H1 (cell line): ENCODE data around the gene GATAD2B. TPM values are rescaled to one million over a fixed set of nuclear protein-coding genes. Genes with fewer than 3 reads are reported as not detected.

Experiments
- CTCF ChIA-PET: fragments of 300-600 bp; sonication (Branson Sonifier 250); formaldehyde crosslinking; loops from one replicate; lab custom pipeline; 2021; ENCODE audit not compliant: partially characterized antibody; lab: Charles Lee
- POLR2A ChIA-PET: fragments of 300-600 bp; sonication (Branson Sonifier 250); formaldehyde crosslinking; loops from one replicate; lab custom pipeline; 2021; ENCODE audit warnings: inconsistent platforms; ENCODE audit not compliant: partially characterized antibody; lab: Charles Lee
- DNase-seq, 2 experiments: peaks; one replicate each; pipeline versions ENCODE4 v3.0.0 to v3.0.0-alpha.2; 2010 to 2022; ENCODE audit warnings: low spot score in 2 of 2, low read depth in 1 of 2, mixed read lengths in 1 of 2
- FAIRE-seq: peaks from 2 replicates; lab custom pipeline; 2011; peaks lifted over from hg19 to GRCh38; lab: Jason Lieb, UNC
- H2AFZ ChIP-seq: 2 replicates; pipeline ENCODE4 v1.8.1; 2012; ENCODE audit warnings: low read length, inconsistent platforms
- H2AK5ac ChIP-seq: 2 replicates; pipeline ENCODE4 v1.6.1; 2013; ENCODE audit warnings: low read depth, low read length
- H2BK120ac ChIP-seq: replicated peaks from 2 replicates; pipeline ENCODE3; 2013; ENCODE audit warnings: low read depth, low read length, inconsistent platforms
- H2BK12ac ChIP-seq: 2 replicates; pipeline ENCODE4 v1.6.1; 2013; ENCODE audit warnings: low read depth, low read length
- H2BK15ac ChIP-seq: 2 replicates; pipeline ENCODE4 v1.6.1; 2013; ENCODE audit warnings: low read length
- H2BK20ac ChIP-seq: 2 replicates; pipeline ENCODE4 v1.6.1; 2013; ENCODE audit warnings: low read length
- H2BK5ac ChIP-seq: 2 replicates; pipeline ENCODE4 v1.6.1; 2013; ENCODE audit warnings: low read depth, low read length
- H3K14ac ChIP-seq: 2 replicates; pipeline ENCODE4 v1.6.1; 2013; ENCODE audit warnings: inconsistent platforms; ENCODE audit not compliant: insufficient read length
- H3K18ac ChIP-seq: 2 replicates; pipeline ENCODE4 v1.6.1; 2013; ENCODE audit warnings: low read length; ENCODE audit errors: extremely low read depth
- H3K23ac ChIP-seq: 2 replicates; pipeline ENCODE4 v1.6.1; 2013; ENCODE audit warnings: inconsistent platforms; ENCODE audit not compliant: insufficient read length
- H3K23me2 ChIP-seq: 2 replicates; pipeline ENCODE4 v1.6.1; 2013; ENCODE audit warnings: low read depth, low read length
- H3K27ac ChIP-seq: 2 replicates; pipeline ENCODE4 v1.6.1; 2011; ENCODE audit warnings: low read depth, low read length, inconsistent platforms
- H3K27me3 ChIP-seq, 4 experiments: replicated peaks in 1 of 4; 1 replicate in 1 of 4; 2 replicates in 3 of 4; pipeline versions ENCODE4 v1.6.1 to v1.8.1; 2011 to 2013; ENCODE audit warnings: low read length in 3 of 4, mild to moderate bottlenecking in 3 of 4, inconsistent platforms in 2 of 4, mixed read lengths in 2 of 4, moderate library complexity in 1 of 4; ENCODE audit not compliant: control insufficient read depth in 3 of 4, insufficient read depth in 3 of 4; ENCODE audit errors: extremely low read depth in 1 of 4
- H3K36me3 ChIP-seq, 4 experiments: 2 replicates each; pipeline versions ENCODE4 v1.6.1 to v1.8.1; 2011 to 2013; ENCODE audit warnings: mild to moderate bottlenecking in 4 of 4, low read length in 3 of 4, moderate library complexity in 2 of 4, control low read depth in 1 of 4, inconsistent platforms in 1 of 4; ENCODE audit not compliant: insufficient read depth in 4 of 4, control insufficient read depth in 2 of 4
- H3K4ac ChIP-seq: replicated peaks from 2 replicates; pipeline ENCODE3; 2013; ENCODE audit warnings: low read length, low read depth, mixed read lengths, inconsistent platforms; ENCODE audit not compliant: insufficient read length
- H3K4me1 ChIP-seq, 4 experiments: replicated peaks in 1 of 4; 1 replicate in 1 of 4; 2 replicates in 3 of 4; pipeline versions ENCODE4 v1.6.1 to v1.8.1; 2011 to 2013; ENCODE audit warnings: low read length in 3 of 4, inconsistent platforms in 2 of 4, mixed read lengths in 1 of 4; ENCODE audit not compliant: insufficient read depth in 4 of 4, control insufficient read depth in 3 of 4
- H3K4me2 ChIP-seq, 2 experiments: 2 replicates each; pipeline versions ENCODE4 v1.6.1 to v1.8.1; 2011 to 2013; ENCODE audit warnings: low read depth in 2 of 2, low read length in 2 of 2, control low read depth in 1 of 2, inconsistent platforms in 1 of 2, mild to moderate bottlenecking in 1 of 2; ENCODE audit not compliant: insufficient read depth in 1 of 2
- H3K4me3 ChIP-seq, 4 experiments: fragments of 200-600, 300-600 bp in 1 of 4; sonication (generic), shearing (Covaris generic), sonication (Bioruptor Twin) in 1 of 4; 2 replicates each; pipeline versions ENCODE4 v1.5.1 to v1.8.1; 2011 to 2016; ENCODE audit warnings: low read length in 4 of 4, low read depth in 3 of 4, control low read depth in 2 of 4, inconsistent platforms in 2 of 4, mild to moderate bottlenecking in 2 of 4, mixed read lengths in 1 of 4, moderate library complexity in 1 of 4; ENCODE audit not compliant: insufficient read depth in 2 of 4; ENCODE audit errors: extremely low read depth in 1 of 4
- H3K56ac ChIP-seq: replicated peaks from 2 replicates; pipeline ENCODE3; 2013; ENCODE audit warnings: low read depth, mild to moderate bottlenecking, mixed read lengths, low read length, inconsistent platforms; ENCODE audit not compliant: insufficient read length
- H3K79me1 ChIP-seq: 2 replicates; pipeline ENCODE4 v1.6.1; 2013; ENCODE audit warnings: low read depth, low read length, control low read depth
- H3K79me2 ChIP-seq, 2 experiments: 2 replicates each; pipeline versions ENCODE4 v1.6.1 to v1.8.1; 2012 to 2013; ENCODE audit warnings: low read length in 2 of 2, mild to moderate bottlenecking in 2 of 2, inconsistent platforms in 1 of 2; ENCODE audit not compliant: insufficient read depth in 2 of 2, control insufficient read depth in 1 of 2
- H3K9ac ChIP-seq, 4 experiments: replicated peaks in 1 of 4; 1 replicate in 1 of 4; 2 replicates in 3 of 4; pipeline versions ENCODE4 v1.6.1 to v1.8.1; 2011 to 2013; ENCODE audit warnings: low read depth in 3 of 4, low read length in 3 of 4, control low read depth in 2 of 4, mild to moderate bottlenecking in 2 of 4, moderate library complexity in 2 of 4, inconsistent platforms in 1 of 4; ENCODE audit errors: extremely low read depth in 1 of 4
- H3K9me3 ChIP-seq, 2 experiments: 2 replicates each; pipeline versions ENCODE4 v1.6.1 to v1.8.1; 2012 to 2013; ENCODE audit warnings: mild to moderate bottlenecking in 2 of 2, moderate library complexity in 2 of 2, control low read depth in 1 of 2, inconsistent platforms in 1 of 2, low read depth in 1 of 2, low read length in 1 of 2, mixed read lengths in 1 of 2; ENCODE audit not compliant: insufficient read depth in 2 of 2
- H4K20me1 ChIP-seq, 2 experiments: replicated peaks in 1 of 2; 2 replicates each; pipeline versions ENCODE3 to v1.8.1; 2011 to 2013; ENCODE audit warnings: inconsistent platforms in 2 of 2, low read length in 2 of 2, mild to moderate bottlenecking in 1 of 2; ENCODE audit not compliant: insufficient read depth in 2 of 2, control insufficient read depth in 1 of 2
- H4K5ac ChIP-seq: 2 replicates; pipeline ENCODE4 v1.6.1; 2013; ENCODE audit warnings: low read length, low read depth, mixed read lengths, inconsistent platforms; ENCODE audit not compliant: insufficient read length
- H4K8ac ChIP-seq: 2 replicates; pipeline ENCODE4 v1.8.0; 2013; ENCODE audit warnings: mild to moderate bottlenecking, moderate library complexity, low read length, inconsistent platforms; ENCODE audit not compliant: insufficient read depth; ENCODE audit errors: extremely low read depth
- H4K91ac ChIP-seq: replicated peaks from 2 replicates; pipeline ENCODE3; 2013; ENCODE audit warnings: low read length, mixed read lengths, inconsistent platforms; ENCODE audit not compliant: insufficient read length
- CREB1 ChIP-seq: IDR thresholded peaks from 2 replicates; pipeline ENCODE4 v1.6.1; 2012; ENCODE audit warnings: inconsistent platforms
- KDM1A ChIP-seq: fragments of 200-600, 300-600 bp; sonication (generic); IDR thresholded peaks from 2 replicates; pipeline ENCODE4 v1.7.1; 2016; ENCODE audit warnings: mild to moderate bottlenecking, low read length, borderline replicate concordance
- KDM5A ChIP-seq: fragments of 200-600 bp; IDR thresholded peaks from 2 replicates; pipeline ENCODE4 v1.7.1; 2012; ENCODE audit warnings: mild to moderate bottlenecking, low read length, inconsistent platforms, mixed read lengths
- NANOG ChIP-seq: IDR thresholded peaks from 2 replicates; pipeline ENCODE4 v1.6.1; 2011; ENCODE audit warnings: low read length, low read depth, mild to moderate bottlenecking, inconsistent platforms; ENCODE audit not compliant: insufficient read depth, poor library complexity, severe bottlenecking
- SIRT6 ChIP-seq: IDR thresholded peaks from one replicate; pipeline ENCODE4 v1.7.1; 2012; ENCODE audit warnings: low read length, inconsistent platforms
- WGBS, 2 experiments: shearing (Covaris generic) in 1 of 2; methylation state at CpG; one replicate each; pipeline versions ENCODE4 v1.1.6 to v1.1.7; 2013 to 2015; ENCODE audit warnings: low lambda C conversion rate in 2 of 2, mixed read lengths in 2 of 2, inconsistent platforms in 1 of 2, low coverage in 1 of 2, missing lambda C conversion rate in 1 of 2; ENCODE audit not compliant: insufficient replicate concordance in 2 of 2, insufficient coverage in 1 of 2, insufficient read length in 1 of 2; ENCODE audit errors: extremely low coverage in 1 of 2, missing lambda C conversion rate in 1 of 2; 5-methylcytosine and 5-hydroxymethylcytosine counted together
- polyA plus RNA-seq, 7 experiments: library from polyadenylated mRNA; depleted of rRNA in 3 of 7; stranded (reverse) in 5 of 7; unstranded in 2 of 7; fragments of >200 nt in 5 of 7; fragments of 200-250 nt in 2 of 7; gene quantifications; 1 replicate in 5 of 7; 2 replicates in 1 of 7; 4 replicates in 1 of 7; pipeline versions ENCODE4 v1.2.1 to v1.2.3, GENCODE V29; 2011 to 2013; ENCODE audit warnings: missing spikeins in 2 of 7, mixed read lengths in 2 of 7
- total RNA-seq: library from RNA; stranded (reverse); fragmentation: NEBNext Ultra II Directional; extraction: Animal tissue kit (Norgen Biotek cat#: 25700); gene quantifications from 2 replicates; pipeline ENCODE4 v1.2.1, GENCODE V29; 2021

The GATAD2B gene
- total and polyA plus RNA-seq, 2 of the 8 experiments (the other 6 are each of a cell fraction or from before 2014, with no cell fraction given) = 8.4 to 39.1 TPM

- no peak for TF ChIP-seq NANOG
- TF ChIP-seq KDM5A = no peak
- no peak for TF ChIP-seq CREB1
- no peak for TF ChIP-seq SIRT6
- no peak for TF ChIP-seq KDM1A
- TF ChIP-seq, all 59 proteins: peak for 0
- H4K20me1 ChIP-seq = peaks cover 3% of the 10 kb centered on the region in 2 experiments
- no peak overlapping the region for H2AK5ac ChIP-seq
- no peak overlapping the region for H3K56ac ChIP-seq
- no peaks in the 10 kb centered on the region for H3K27me3 ChIP-seq
- H3K23me2 ChIP-seq = peaks cover 6% of the 10 kb centered on the region; the same call in 1 of the 2 replicates
- H2BK15ac ChIP-seq = no peak overlapping the region
- H2BK5ac ChIP-seq = no peak overlapping the region
- no peak overlapping the region for H3K4ac ChIP-seq
- no peak overlapping the region for H3K4me2 ChIP-seq
- H4K8ac ChIP-seq = no peak overlapping the region
- ChIA-PET CTCF (interaction anchor here (0.7 to 4.2 kb wide), 8 partner anchors 8 to 146 kb away, joined by 3 to 31 read pairs (median 5); partner anchors contain the start of gene CRTC2), POLR2A (interaction anchor here (0.7 to 11.4 kb wide), 16 partner anchors 9 to 120 kb away, joined by 3 to 75 read pairs (median 22); partner anchors contain the start of genes CREB3L4, CRTC2, GATAD2B and JTB)
- peaks cover 5 to 21% (median 17%) of the 10 kb centered on the region in 4 experiments; a peak in 5 of 8 replicates for H3K36me3 ChIP-seq
- no peak overlapping the region for H2BK120ac ChIP-seq
- no peak overlapping the region for H4K5ac ChIP-seq
- no peaks in the 10 kb centered on the region for H3K9me3 ChIP-seq
- H3K23ac ChIP-seq = no peak overlapping the region
- H3K18ac ChIP-seq = no peak overlapping the region
- no peak overlapping the region for H2BK12ac ChIP-seq
- peaks cover 0 to 18% of the 10 kb centered on the region in 2 experiments; a peak in 2 of 4 replicates for H3K79me2 ChIP-seq
- no peak overlapping the region for H2BK20ac ChIP-seq
- WGBS, 2 experiments = 97% methylated on average over 11 of the region's 11 CpGs; no CpG with 5 or more reads in 1 of the 2 experiments
- FAIRE-seq = no peak
- no peak for DNase-seq
- peaks cover 0 to 5% (median 2%) of the 10 kb centered on the region in 4 experiments; a peak in 2 of 7 replicates for H3K4me1 ChIP-seq
- no peak overlapping the region for H2AFZ ChIP-seq
- no peak overlapping the region for H3K27ac ChIP-seq
- H3K9ac ChIP-seq = no peak overlapping the region
- no peak overlapping the region for H4K91ac ChIP-seq
- no peaks in the 10 kb centered on the region for H3K79me1 ChIP-seq
- H3K14ac ChIP-seq = no peak overlapping the region
- no peak overlapping the region for H3K4me3 ChIP-seq
Measured at GRCh38 chr1:153942766-153943549, 20.2 kb upstream of the GATAD2B start.
